ENCODE data around the gene TEKT1.
"Not testable (repeated sequence)": the region's sequence is repeated elsewhere in the genome, so short reads cannot be mapped to it uniquely, and the experiment has no call there.

TEKT1 gene

GRCh38 chr17:6812295-6812694, 19.2 kb downstream of the TEKT1 start:
- DNase-seq = no peak

GRCh38 chr17:6811510-6811909, 20.0 kb downstream of the TEKT1 start:
- no peak for DNase-seq

- DNase-seq = no peak
Measured at GRCh38 chr17:6800422-6801027, 31.0 kb downstream of the TEKT1 start.

GRCh38 chr17:6799738-6800137, 31.8 kb downstream of the TEKT1 start:
- no peak for DNase-seq

- DNase-seq = no peak
Measured at GRCh38 chr17:6797718-6798351, 33.7 kb downstream of the TEKT1 start.

GRCh38 chr17:6796887-6797490, 34.5 kb downstream of the TEKT1 start:
- DNase-seq = no peak

GRCh38 chr17:6796017-6796886, 35.3 kb downstream of the TEKT1 start:
- no peak for DNase-seq

- DNase-seq = no peak
Measured at GRCh38 chr17:6793748-6794493, 37.6 kb downstream of the TEKT1 start.

- no peak for DNase-seq
Measured at GRCh38 chr17:6789146-6789545, 42.4 kb downstream of the TEKT1 start.

- no peak for DNase-seq
Measured at GRCh38 chr17:6787081-6787693, 44.3 kb downstream of the TEKT1 start.

- no peak for DNase-seq
Measured at GRCh38 chr17:6786618-6787017, 44.9 kb downstream of the TEKT1 start.

GRCh38 chr17:6782244-6782643, 49.3 kb downstream of the TEKT1 start:
- DNase-seq = no peak

GRCh38 chr17:6780886-6781285, 50.6 kb downstream of the TEKT1 start:
- no peak for DNase-seq

- DNase-seq = no peak
Measured at GRCh38 chr17:6780001-6780400, 51.5 kb downstream of the TEKT1 start.

- no peak for DNase-seq
Measured at GRCh38 chr17:6779411-6779810, 52.1 kb downstream of the TEKT1 start.

- no peak for DNase-seq
Measured at GRCh38 chr17:6775871-6776405, 55.6 kb downstream of the TEKT1 start, which contains the start of gene FBXO39. TSS of gene FBXO39 (plus strand) at chr17:6776215. CDS start at chr17:6779869, 3,654 bp downstream.

GRCh38 chr17:6774906-6775305, 56.6 kb downstream of the TEKT1 start:
- not testable (repeated sequence) for DNase-seq

- no peak for DNase-seq
Measured at GRCh38 chr17:6772016-6772415, 59.5 kb downstream of the TEKT1 start.

GRCh38 chr17:6768447-6768846, 63.1 kb downstream of the TEKT1 start:
- no peak for DNase-seq

GRCh38 chr17:6761779-6762178, 69.8 kb downstream of the TEKT1 start:
- no peak for DNase-seq

GRCh38 chr17:6757747-6758146, 73.8 kb downstream of the TEKT1 start:
- DNase-seq = no peak
